Subcutaneous adipose tissue (tissue), 4 donors: Measurements from ENCODE around the gene TLE4. TPM values are rescaled to one million over a fixed set of nuclear protein-coding genes. Genes with fewer than 3 reads are reported as not detected.

Source experiments
- total RNA-seq, 4 donors: library from RNA; depleted of rRNA; stranded (reverse); fragments of >200 nt; gene quantifications; one replicate each; pipeline ENCODE4 v1.1.0, GENCODE V29; 2016
- TF ChIP-seq, protein P1 (sequence below): fragments of 450-650 bp; IDR thresholded peaks from one replicate; pipeline ENCODE4 v1.5.1; 2016; ENCODE audit warnings: low read depth, mild to moderate bottlenecking, control low read depth, antibody characterized with exemption, moderate library complexity

Gene TLE4
- total RNA-seq, 4 donors from 2014 or later, result 16.5 to 25.2 (median 21.2) TPM

DNA sequence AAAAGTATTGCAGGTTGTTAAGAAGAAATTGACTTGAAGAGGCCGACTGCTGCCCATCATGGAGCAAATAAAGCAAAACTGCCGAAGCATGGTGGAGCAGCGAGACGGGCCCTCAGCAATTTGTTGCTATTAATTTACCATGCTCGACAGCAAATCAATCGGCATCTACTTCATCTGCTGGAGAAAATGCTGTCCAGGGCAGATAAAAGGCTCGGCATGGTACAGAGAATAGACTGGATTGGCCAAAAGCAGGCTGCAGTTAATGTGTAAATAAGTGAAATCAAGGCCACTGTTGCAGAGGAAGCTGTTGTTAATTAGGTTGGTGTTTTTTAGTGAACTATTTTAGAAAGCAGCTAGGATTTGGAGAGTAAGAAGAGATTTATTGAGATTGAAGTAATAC, 8.3 kb downstream of the TLE4 start:
- TF ChIP-seq, protein P1, sequence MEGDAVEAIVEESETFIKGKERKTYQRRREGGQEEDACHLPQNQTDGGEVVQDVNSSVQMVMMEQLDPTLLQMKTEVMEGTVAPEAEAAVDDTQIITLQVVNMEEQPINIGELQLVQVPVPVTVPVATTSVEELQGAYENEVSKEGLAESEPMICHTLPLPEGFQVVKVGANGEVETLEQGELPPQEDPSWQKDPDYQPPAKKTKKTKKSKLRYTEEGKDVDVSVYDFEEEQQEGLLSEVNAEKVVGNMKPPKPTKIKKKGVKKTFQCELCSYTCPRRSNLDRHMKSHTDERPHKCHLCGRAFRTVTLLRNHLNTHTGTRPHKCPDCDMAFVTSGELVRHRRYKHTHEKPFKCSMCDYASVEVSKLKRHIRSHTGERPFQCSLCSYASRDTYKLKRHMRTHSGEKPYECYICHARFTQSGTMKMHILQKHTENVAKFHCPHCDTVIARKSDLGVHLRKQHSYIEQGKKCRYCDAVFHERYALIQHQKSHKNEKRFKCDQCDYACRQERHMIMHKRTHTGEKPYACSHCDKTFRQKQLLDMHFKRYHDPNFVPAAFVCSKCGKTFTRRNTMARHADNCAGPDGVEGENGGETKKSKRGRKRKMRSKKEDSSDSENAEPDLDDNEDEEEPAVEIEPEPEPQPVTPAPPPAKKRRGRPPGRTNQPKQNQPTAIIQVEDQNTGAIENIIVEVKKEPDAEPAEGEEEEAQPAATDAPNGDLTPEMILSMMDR, result no peak

DNA sequence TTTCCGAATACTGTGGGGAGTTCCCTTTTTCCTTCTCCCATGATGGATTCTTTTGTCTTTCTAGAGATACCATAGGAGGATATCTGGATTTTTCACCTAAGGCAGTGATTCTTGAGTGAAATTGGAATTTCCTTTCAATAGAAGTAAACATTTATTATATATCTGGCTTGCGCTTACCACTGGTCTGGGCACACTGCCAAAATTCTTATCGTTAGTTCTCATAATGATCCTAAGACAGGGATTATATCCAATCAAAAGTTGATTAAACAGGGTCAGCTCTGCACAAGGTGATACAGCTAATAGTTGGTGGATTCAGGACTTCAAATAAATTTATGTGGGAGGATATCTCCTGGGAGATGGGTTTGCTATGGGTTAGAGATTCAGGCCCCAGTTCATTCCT, 9.6 kb downstream of the TLE4 start:
- TF ChIP-seq, protein P1, result no peak

DNA sequence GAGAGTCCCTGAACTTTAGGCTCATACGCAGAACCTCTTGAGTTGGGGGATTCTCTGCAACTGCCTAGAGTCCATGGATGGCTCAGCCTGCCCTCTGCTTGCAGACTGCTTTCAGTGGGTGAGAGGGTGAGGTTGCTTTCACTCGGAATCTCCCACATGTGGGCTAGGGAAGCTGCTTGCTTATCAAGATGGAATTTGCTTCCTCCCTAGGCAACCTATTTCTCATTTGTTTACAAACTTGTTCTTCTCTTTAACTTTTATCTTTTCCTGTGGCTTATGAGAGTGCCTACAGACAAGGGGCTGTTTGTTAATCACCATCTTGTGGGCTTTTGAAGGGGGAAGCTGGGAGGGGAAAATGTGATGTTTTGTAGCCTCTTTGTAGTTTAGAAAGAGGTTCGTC, 10.0 kb downstream of the TLE4 start:
- TF ChIP-seq, protein P1, result no peak

DNA sequence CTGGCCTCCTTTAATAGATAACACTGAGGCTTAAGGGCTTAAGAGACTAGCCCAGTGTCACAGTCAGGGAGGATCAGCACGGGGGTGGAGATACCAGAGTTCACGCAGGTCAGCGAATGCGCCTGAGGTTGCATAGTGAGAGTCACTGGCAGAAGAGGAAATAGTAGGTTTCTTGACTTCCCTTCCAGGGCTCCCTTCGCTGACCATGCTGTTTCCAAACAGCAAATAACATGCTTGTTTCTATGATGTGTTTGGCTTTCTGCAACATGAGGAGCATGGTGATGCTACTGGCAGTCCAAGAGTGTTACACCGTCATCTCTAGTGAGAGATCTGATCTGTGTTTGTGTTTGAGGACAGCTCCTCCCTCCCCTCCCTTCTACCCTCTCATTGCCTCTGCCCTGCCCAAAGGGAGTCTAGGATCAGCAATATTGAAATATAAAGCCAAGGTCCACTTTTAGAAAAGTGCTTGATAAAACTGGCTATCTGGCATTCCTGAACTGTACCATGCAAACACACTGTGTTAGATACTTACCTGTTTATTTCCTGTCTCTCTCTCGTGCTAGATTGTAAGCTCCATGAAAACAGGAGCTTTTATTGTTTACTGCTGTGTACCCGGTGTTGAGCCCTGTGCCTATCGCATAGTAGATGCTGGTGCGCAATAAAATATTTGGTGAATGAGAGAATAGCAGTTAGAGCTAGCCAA, 12.3 kb downstream of the TLE4 start:
- TF ChIP-seq, protein P1, result no peak

DNA sequence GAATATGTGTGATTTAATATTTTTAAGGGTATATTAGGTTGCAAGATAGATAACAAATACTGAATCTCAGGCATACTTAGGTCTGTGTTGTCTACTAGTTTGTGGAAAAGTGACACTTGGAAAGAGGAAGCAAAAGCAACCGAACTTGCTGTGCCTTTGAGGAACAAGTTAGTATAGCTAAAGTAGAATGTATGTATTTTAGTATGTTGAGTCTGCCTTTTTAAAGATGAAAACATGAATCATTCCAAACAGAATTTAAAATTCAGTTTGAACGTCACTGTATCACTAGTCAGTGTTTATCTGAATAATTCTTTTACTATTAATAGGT, 12.9 kb downstream of the TLE4 start:
- TF ChIP-seq, protein P1, result no peak

DNA sequence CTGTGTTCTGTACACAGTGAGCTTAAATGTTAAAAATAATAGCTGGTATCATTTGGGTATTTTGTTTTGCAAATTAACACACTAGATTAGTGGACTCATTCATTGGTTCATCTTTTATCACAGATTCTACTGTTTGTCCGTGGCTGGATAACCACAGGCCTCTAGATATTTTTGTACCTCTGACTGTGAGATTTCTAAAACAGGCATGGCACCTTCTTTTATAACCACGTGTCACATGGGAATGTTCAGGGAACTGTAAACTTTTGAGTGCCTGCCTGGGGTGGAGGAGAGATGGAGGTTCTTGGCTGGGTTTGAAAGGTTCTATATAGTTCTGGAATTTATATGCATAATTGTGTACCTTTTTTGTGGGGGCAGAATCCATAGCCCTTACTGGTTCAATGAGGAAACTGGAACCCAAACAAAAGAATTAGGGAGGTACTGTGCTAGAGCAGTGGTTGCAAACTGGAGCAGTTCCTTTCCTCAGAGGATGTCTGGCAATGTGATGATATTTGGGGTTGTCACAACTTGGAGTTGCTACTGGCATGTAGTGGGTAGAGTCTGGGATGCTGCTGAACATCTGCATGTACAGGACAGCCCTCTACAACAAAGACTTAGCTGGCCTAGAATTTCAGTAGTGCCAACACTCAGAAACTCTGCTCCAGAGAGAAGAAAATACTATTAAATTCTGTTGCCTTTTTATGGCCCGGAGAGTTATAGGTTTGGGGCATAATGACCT, 16.9 kb downstream of the TLE4 start:
- TF ChIP-seq, protein P1, result no peak

DNA sequence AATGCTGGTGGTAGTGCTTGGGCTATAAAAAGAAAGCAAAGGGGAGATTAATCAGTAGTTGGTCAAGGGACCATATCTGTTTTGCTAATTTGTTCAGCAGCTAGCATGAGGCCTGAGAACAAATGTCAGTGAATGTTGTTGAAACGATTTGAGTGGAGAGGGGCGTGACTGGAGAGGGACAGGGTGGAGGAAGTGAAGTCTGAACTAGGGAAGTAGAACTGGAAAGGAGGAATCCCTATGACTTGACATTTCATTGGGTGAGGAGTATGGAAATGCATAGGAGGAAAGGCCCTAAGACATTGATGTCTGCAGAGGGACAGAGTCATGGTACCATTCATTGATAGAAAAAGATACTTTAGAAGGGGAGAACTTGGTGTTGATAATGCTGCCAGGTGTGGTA, 19.7 kb downstream of the TLE4 start:
- TF ChIP-seq, protein P1, result no peak
